ENCODE results near the gene IL17RC. TPM values are rescaled to one million over a fixed set of nuclear protein-coding genes. Genes with fewer than 3 reads are reported as not detected.

The IL17RC gene
- total RNA-seq, 1 donor from 2014 or later = 21.3 TPM

GRCh38 chr3:9951126-9951525, 34.2 kb downstream of the IL17RC start:
- peaks cover 17% of the 10 kb centered on the region for H3K4me1 Mint-ChIP-seq (ENCODE audit: low read depth)

GRCh38 chr3:9951598-9951961, 34.7 kb downstream of the IL17RC start:
- H3K4me3 Mint-ChIP-seq (ENCODE audit: unreplicated experiment) = peak overlapping the region; percentile 46
- no peak for TF ChIP-seq CTCF (IDR thresholded peaks at IDR 0.05)
- peaks cover 15% of the 10 kb centered on the region for H3K4me1 Mint-ChIP-seq (ENCODE audit: low read depth)
- H3K9me3 Mint-ChIP-seq (ENCODE audit: low read depth) = no peaks in the 10 kb centered on the region
- no peaks in the 10 kb centered on the region for H3K36me3 Mint-ChIP-seq (ENCODE audit: low read depth)
- no peak for DNase-seq (ENCODE audit: low spot score)
- H3K27me3 Mint-ChIP-seq (ENCODE audit: low read depth) = no peaks in the 10 kb centered on the region
- no peak overlapping the region for H3K27ac Mint-ChIP-seq (ENCODE audit: unreplicated experiment)

More at GRCh38 chr3:9951126-9951525, 34.2 kb downstream of the IL17RC start:
- H3K27ac Mint-ChIP-seq (ENCODE audit: unreplicated experiment) = no peak overlapping the region
- H3K36me3 Mint-ChIP-seq (ENCODE audit: low read depth) = no peaks in the 10 kb centered on the region
- H3K9me3 Mint-ChIP-seq (ENCODE audit: low read depth) = no peaks in the 10 kb centered on the region
- H3K4me3 Mint-ChIP-seq (ENCODE audit: unreplicated experiment) = peak overlapping the region; percentile 46
- no peak for TF ChIP-seq CTCF (IDR thresholded peaks at IDR 0.05)
- peak; percentile 47 for DNase-seq (ENCODE audit: low spot score)
- H3K27me3 Mint-ChIP-seq (ENCODE audit: low read depth) = no peaks in the 10 kb centered on the region

- no peak for TF ChIP-seq CTCF (IDR thresholded peaks at IDR 0.05)
- DNase-seq (ENCODE audit: low spot score) = peak; percentile 88
- Mint-ChIP-seq H3K27me3 (ENCODE audit: low read depth) (no peaks in the 10 kb centered on the region), H3K9me3 (ENCODE audit: low read depth) (no peaks in the 10 kb centered on the region), H3K27ac (ENCODE audit: unreplicated experiment) (no peak within 1 kb of the TSS), H3K36me3 (ENCODE audit: low read depth) (no peaks in the 10 kb centered on the region), H3K4me1 (ENCODE audit: low read depth) (peaks cover 14% of the 10 kb centered on the region), H3K4me3 (ENCODE audit: unreplicated experiment) (peak within 1 kb of the TSS; percentile 68)
Observed at GRCh38 chr3:9951962-9952805, 35.3 kb downstream of the IL17RC start, which contains the start of gene PRRT3. PRRT3 (minus strand) TSS chr3:9952408; CDS start chr3:9950115, 2,293 bp downstream.

GRCh38 chr3:9955067-9955502, 38.2 kb downstream of the IL17RC start:
- DNase-seq (ENCODE audit: low spot score) = peak; percentile 47

More at GRCh38 chr3:9955067-9955502, 38.2 kb downstream of the IL17RC start:
- peaks cover 9% of the 10 kb centered on the region for H3K4me1 Mint-ChIP-seq (ENCODE audit: low read depth)
- H3K27ac Mint-ChIP-seq (ENCODE audit: unreplicated experiment) = no peak overlapping the region
- H3K4me3 Mint-ChIP-seq (ENCODE audit: unreplicated experiment) = no peak overlapping the region
- TF ChIP-seq CTCF (IDR thresholded peaks at IDR 0.05) = no peak
- no peaks in the 10 kb centered on the region for H3K36me3 Mint-ChIP-seq (ENCODE audit: low read depth)
- H3K9me3 Mint-ChIP-seq (ENCODE audit: low read depth) = no peaks in the 10 kb centered on the region
- no peaks in the 10 kb centered on the region for H3K27me3 Mint-ChIP-seq (ENCODE audit: low read depth)
